HepG2 (cell line): ENCODE measurements around the gene PDHA1. TPM values are rescaled to one million over a fixed set of nuclear protein-coding genes. Genes with fewer than 3 reads are reported as not detected.
A peak's percentile ranks its signal among the peaks of the same experiment; 100 is the strongest.

Source experiments
- ATAC-seq: fragments of 200-7000 bp; cut with Tn5 transposase; 3 replicates; pipeline ENCODE4 v1.9.1; 2020; ENCODE audit warnings: mild to moderate bottlenecking, moderate library complexity
- BruUV-seq: library from RNA; stranded (reverse); fragments of 400-500 nt; replicated peaks from 2 replicates; lab custom pipeline; 2021; lab: Mats Ljungman, UMichigan
- CTCF ChIA-PET: fragments of 300-600 bp; formaldehyde crosslinking; extraction: SDS; loops from one replicate; lab custom pipeline; 2021; ENCODE audit warnings: low total read pairs, inconsistent platforms, low intra/inter-chr PET ratio; lab: Yijun Ruan, JAX
- POLR2A ChIA-PET: fragments of 350-600 bp; sonication (Branson Sonifier 250); formaldehyde crosslinking; loops from one replicate; lab custom pipeline; 2020; ENCODE audit warnings: antibody characterized with exemption, inconsistent platforms; lab: Yijun Ruan, JAX
- DNase-seq: peaks from one replicate; pipeline ENCODE4 v3.0.0-alpha.2; 2015; ENCODE audit warnings: low spot score
- FAIRE-seq: peaks from 3 replicates; lab custom pipeline; 2011; peaks lifted over from hg19 to GRCh38; lab: Jason Lieb, UNC
- H2AFZ ChIP-seq: one replicate; pipeline ENCODE4 v1.6.1; 2011; ENCODE audit warnings: low read length, inconsistent platforms
- H3K27ac ChIP-seq: fragments of 300-600 bp; 3 replicates; pipeline ENCODE4 v1.8.0; 2011; ENCODE audit warnings: mixed run types, mild to moderate bottlenecking, mixed read lengths, low read length, inconsistent platforms; ENCODE audit not compliant: insufficient read depth; ENCODE audit errors: extremely low read length
- H3K27me3 ChIP-seq, 2 experiments: fragments of 200-600 bp in 1 of 2; 2 replicates in 1 of 2; 3 replicates in 1 of 2; pipeline versions ENCODE4 v1.6.0 to v1.8.0; 2011; ENCODE audit warnings: low read length in 2 of 2, mild to moderate bottlenecking in 2 of 2, moderate library complexity in 2 of 2, inconsistent platforms in 1 of 2; ENCODE audit not compliant: insufficient read depth in 2 of 2, control insufficient read depth in 1 of 2
- H3K36me3 ChIP-seq, 2 experiments: fragments of 200-600 bp in 1 of 2; replicated peaks in 1 of 2; 2 replicates in 1 of 2; 3 replicates in 1 of 2; pipeline versions ENCODE4 v1.5.1 to v1.8.0; 2011; ENCODE audit warnings: low read length in 2 of 2, inconsistent platforms in 1 of 2; ENCODE audit not compliant: insufficient read depth in 2 of 2, control insufficient read depth in 1 of 2
- H3K4me1 ChIP-seq: 2 replicates; pipeline ENCODE4 v1.5.1; 2012; ENCODE audit warnings: low read length, inconsistent platforms; ENCODE audit not compliant: insufficient read depth
- H3K4me2 ChIP-seq: 2 replicates; pipeline ENCODE4 v1.6.0; 2011; ENCODE audit warnings: low read depth, low read length, inconsistent platforms
- H3K4me3 ChIP-seq, 3 experiments: fragments of 200-600 bp in 1 of 3; sonication (generic), shearing (Covaris generic) in 1 of 3; replicated peaks in 1 of 3; 2 replicates each; pipeline ENCODE4 v1.5.1; 2011 to 2016; ENCODE audit warnings: low read length in 3 of 3, inconsistent platforms in 2 of 3, low read depth in 2 of 3, mild to moderate bottlenecking in 2 of 3, control low read depth in 1 of 3, mixed read lengths in 1 of 3; ENCODE audit not compliant: insufficient read depth in 1 of 3
- H3K79me2 ChIP-seq: one replicate; pipeline ENCODE4 v1.6.1; 2011; ENCODE audit warnings: low read length, inconsistent platforms; ENCODE audit not compliant: insufficient read depth
- H3K9ac ChIP-seq: 2 replicates; pipeline ENCODE4 v1.6.0; 2011; ENCODE audit warnings: mild to moderate bottlenecking, low read depth, low read length, inconsistent platforms; ENCODE audit not compliant: insufficient read depth
- H3K9me3 ChIP-seq: 2 replicates; pipeline ENCODE4 v1.5.1; 2012; ENCODE audit warnings: mild to moderate bottlenecking, low read length
- H4K20me1 ChIP-seq: 2 replicates; pipeline ENCODE4 v1.6.0; 2011; ENCODE audit warnings: inconsistent platforms, mild to moderate bottlenecking, low read length, moderate library complexity; ENCODE audit not compliant: insufficient read depth
- CCDC6 ChIP-seq: sonication (generic); formaldehyde crosslinking; IDR thresholded peaks from 2 replicates; pipeline ENCODE4 v1.8.1; 2022; ENCODE audit warnings: mild to moderate bottlenecking, missing genetic modification reagents, moderate library complexity
- CTCF ChIP-seq: sonication (generic); formaldehyde crosslinking; IDR thresholded peaks from 2 replicates; pipeline ENCODE4 v1.5.0; 2020; ENCODE audit warnings: mild to moderate bottlenecking, missing genetic modification reagents, moderate library complexity
- ISX ChIP-seq: sonication (generic); formaldehyde crosslinking; conservative IDR thresholded peaks from 2 replicates; pipeline ENCODE4 v1.5.0; 2020; ENCODE audit warnings: missing genetic modification reagents
- KAT7 ChIP-seq: IDR thresholded peaks from 2 replicates; pipeline ENCODE4 v1.6.1; 2018; ENCODE audit warnings: borderline replicate concordance, missing compliant biosample characterization
- PHF5A ChIP-seq: IDR thresholded peaks from one replicate; pipeline ENCODE4 v1.6.1; 2018; ENCODE audit warnings: low read depth, missing genetic modification reagents; ENCODE audit not compliant: unreplicated experiment
- TCF7 ChIP-seq: sonication (generic); IDR thresholded peaks from 2 replicates; pipeline ENCODE4 v1.6.1; 2016; ENCODE audit warnings: antibody characterized with exemption, low read depth
- ZNF292 ChIP-seq: sonication (generic); formaldehyde crosslinking; IDR thresholded peaks from 2 replicates; pipeline ENCODE4 v1.8.1; 2022; ENCODE audit warnings: mild to moderate bottlenecking, low read depth, missing genetic modification reagents, borderline replicate concordance
- ZNF331 ChIP-seq: sonication (generic); formaldehyde crosslinking; IDR thresholded peaks from 2 replicates; pipeline ENCODE4 v1.4.0; 2020; ENCODE audit warnings: missing genetic modification reagents
- ZNF75D ChIP-seq: sonication (generic); formaldehyde crosslinking; IDR thresholded peaks from 2 replicates; pipeline ENCODE4 v1.8.1; 2023; ENCODE audit warnings: missing genetic modification reagents, mild to moderate bottlenecking, borderline replicate concordance
- ZSCAN12 ChIP-seq: sonication (generic); formaldehyde crosslinking; IDR thresholded peaks from 2 replicates; pipeline ENCODE4 v1.9.0; 2021; ENCODE audit warnings: mild to moderate bottlenecking, missing genetic modification reagents
- WGBS: methylation state at CpG from one replicate; pipeline ENCODE4 v1.1.6; 2017; ENCODE audit warnings: low lambda C conversion rate; 5-methylcytosine and 5-hydroxymethylcytosine counted together
- in situ Hi-C: cut with HindIII; loops from 2 replicates; pipeline ENCODE4 v1.10.0; 2017; ENCODE audit warnings: low pct_unique_long_range_greater_than_20kb; ENCODE audit not compliant: extremely low pct_ligation_motif_present
- intact Hi-C: fragments of 100-400 bp; cut with micrococcal nuclease; formaldehyde crosslinking; loops from one replicate; pipeline ENCODE4 v1.10.0; 2022; ENCODE audit not compliant: unreplicated experiment
- polyA plus RNA-seq, 8 experiments: library from polyadenylated mRNA; depleted of rRNA in 3 of 8; stranded (reverse) in 7 of 8; unstranded in 1 of 8; fragments of >200 nt; fragmentation: Illumina TruSeq in 4 of 8; extraction: Trizol in 4 of 8; gene quantifications; 2 replicates each; pipeline versions ENCODE4 v1.2.1 to v1.2.3, GENCODE V29; 2011 to 2016; ENCODE audit warnings: low read depth in 4 of 8, missing spikeins in 1 of 8, mixed read lengths in 1 of 8; ENCODE audit not compliant: insufficient read depth in 1 of 8
- total RNA-seq, 5 experiments: library from RNA; depleted of rRNA; stranded (reverse); fragments of >200 nt; fragmentation: Illumina TruSeq; extraction: Trizol; gene quantifications; 2 replicates each; pipeline ENCODE4 v1.2.3, GENCODE V29; 2016; ENCODE audit warnings: low read depth in 1 of 5
- TF ChIP-seq, protein P1 (sequence below): sonication (generic); formaldehyde crosslinking; IDR thresholded peaks from 2 replicates; pipeline ENCODE4 v1.4.0; 2020; ENCODE audit warnings: missing genetic modification reagents, borderline replicate concordance
- TF ChIP-seq, protein P2 (sequence below): IDR thresholded peaks from 2 replicates; pipeline ENCODE4 v1.6.1; 2012; ENCODE audit warnings: low read depth, low read length, improper control_type of control experiment
- TF ChIP-seq, protein P3 (sequence below): sonication (generic); formaldehyde crosslinking; IDR thresholded peaks from 2 replicates; pipeline ENCODE4 v1.5.0; 2020; ENCODE audit warnings: mild to moderate bottlenecking, missing genetic modification reagents, borderline replicate concordance

Gene PDHA1
- total and polyA plus RNA-seq, 2 of the 13 experiments (the other 11 are each of a cell fraction or from before 2014, with no cell fraction given), result 177 to 249 TPM

DNA sequence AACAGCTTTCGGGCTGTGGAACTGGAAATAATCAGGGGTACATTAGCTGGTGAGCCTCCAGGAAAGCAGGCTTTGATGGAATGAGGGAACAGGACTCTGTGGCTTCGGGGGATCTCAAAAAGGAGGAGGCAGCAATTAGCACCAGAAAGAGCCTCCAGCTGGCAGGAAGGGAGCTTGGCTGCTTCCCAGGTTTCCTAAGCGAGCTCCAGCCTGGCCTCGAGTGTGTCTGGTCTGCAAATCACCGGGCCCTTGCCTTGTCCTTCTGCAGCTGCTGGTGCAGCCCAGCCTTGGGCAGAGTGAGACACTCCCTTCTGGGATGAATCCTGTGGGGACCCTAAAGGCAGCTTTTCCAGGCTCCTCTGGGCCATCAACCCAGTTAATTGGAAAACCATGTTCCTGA lies 10.7 kb upstream of the PDHA1 start (continued):
- TF ChIP-seq, protein P1, sequence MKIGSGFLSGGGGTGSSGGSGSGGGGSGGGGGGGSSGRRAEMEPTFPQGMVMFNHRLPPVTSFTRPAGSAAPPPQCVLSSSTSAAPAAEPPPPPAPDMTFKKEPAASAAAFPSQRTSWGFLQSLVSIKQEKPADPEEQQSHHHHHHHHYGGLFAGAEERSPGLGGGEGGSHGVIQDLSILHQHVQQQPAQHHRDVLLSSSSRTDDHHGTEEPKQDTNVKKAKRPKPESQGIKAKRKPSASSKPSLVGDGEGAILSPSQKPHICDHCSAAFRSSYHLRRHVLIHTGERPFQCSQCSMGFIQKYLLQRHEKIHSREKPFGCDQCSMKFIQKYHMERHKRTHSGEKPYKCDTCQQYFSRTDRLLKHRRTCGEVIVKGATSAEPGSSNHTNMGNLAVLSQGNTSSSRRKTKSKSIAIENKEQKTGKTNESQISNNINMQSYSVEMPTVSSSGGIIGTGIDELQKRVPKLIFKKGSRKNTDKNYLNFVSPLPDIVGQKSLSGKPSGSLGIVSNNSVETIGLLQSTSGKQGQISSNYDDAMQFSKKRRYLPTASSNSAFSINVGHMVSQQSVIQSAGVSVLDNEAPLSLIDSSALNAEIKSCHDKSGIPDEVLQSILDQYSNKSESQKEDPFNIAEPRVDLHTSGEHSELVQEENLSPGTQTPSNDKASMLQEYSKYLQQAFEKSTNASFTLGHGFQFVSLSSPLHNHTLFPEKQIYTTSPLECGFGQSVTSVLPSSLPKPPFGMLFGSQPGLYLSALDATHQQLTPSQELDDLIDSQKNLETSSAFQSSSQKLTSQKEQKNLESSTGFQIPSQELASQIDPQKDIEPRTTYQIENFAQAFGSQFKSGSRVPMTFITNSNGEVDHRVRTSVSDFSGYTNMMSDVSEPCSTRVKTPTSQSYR (CRISPR knock-in tag), result no peak
- TF ChIP-seq ZNF292 (CRISPR knock-in tag), result no peak
- no peak for TF ChIP-seq ISX (CRISPR knock-in tag)
- no peak for TF ChIP-seq ZSCAN12 (CRISPR knock-in tag)
- TF ChIP-seq TCF7, result no peak
- TF ChIP-seq, all 625 proteins: peak for 0

DNA sequence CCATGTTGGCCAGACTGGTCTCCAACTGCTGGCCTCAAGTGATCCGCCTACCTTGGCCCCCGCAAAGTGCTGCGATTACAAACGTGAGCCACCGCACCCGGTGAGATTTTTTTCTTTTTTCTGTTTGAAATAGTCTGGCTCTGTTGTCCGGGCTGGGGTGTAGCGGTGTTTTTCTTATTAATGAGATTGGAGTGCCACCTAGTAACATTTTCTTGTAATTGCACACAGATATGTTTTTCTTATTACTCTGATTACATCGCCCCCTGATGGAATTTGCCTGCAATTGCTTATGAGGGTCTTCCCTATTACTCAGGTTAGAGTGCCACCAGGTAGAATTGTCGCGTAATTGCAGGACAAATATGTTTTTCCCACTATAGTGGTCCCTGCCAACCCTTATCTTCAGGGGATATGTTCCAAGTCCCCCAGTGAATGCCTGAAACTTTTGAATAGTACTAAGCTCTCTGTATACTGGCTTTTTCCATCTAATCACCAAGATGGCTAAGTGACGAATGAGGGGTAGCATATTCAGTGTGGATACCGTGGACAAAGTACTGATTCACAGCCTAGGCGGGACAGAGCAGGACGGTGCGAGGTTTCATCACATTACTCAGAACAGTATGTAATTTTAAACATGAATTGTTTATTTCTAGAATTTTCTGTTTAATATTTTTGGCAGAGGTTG lies 8.6 kb upstream of the PDHA1 start:
- Histone ChIP-seq H3K9ac (no peak overlapping the region), H4K20me1 (no peaks in the 10 kb centered on the region), H3K27ac (no peak overlapping the region), H3K36me3 (no peaks in the 10 kb centered on the region), H3K4me2 (no peak overlapping the region), H3K4me3 (no peak overlapping the region), H2AFZ (no peak overlapping the region), H3K79me2 (no peaks in the 10 kb centered on the region), H3K27me3 (no peaks in the 10 kb centered on the region; a peak in 1 of 5 replicates), H3K4me1 (no peaks in the 10 kb centered on the region), H3K9me3 (no peaks in the 10 kb centered on the region)
- DNase-seq (peak; percentile 75), ATAC-seq (peak; percentile 66), FAIRE-seq (peak; percentile 88)
- in situ Hi-C loops (loop anchor here (5.0 to 25.0 kb wide), 3 partner anchors 320 to 938 kb away; no protein-coding TSS in a partner anchor), intact Hi-C loops (loop anchor here (1.0 to 2.0 kb wide), 5 partner anchors 142 to 944 kb away; no protein-coding TSS in a partner anchor)
- 71% methylated on average over 6 of the region's 16 CpGs for WGBS
- ChIA-PET CTCF (interaction anchor here (0.8 to 3.8 kb wide), 6 partner anchors 295 to 947 kb away, joined by 3 to 39 read pairs (median 20); no protein-coding TSS in a partner anchor), POLR2A (no interaction called here)
- no TSS peak for BruUV-seq
- no peak for TF ChIP-seq KAT7 (CRISPR knock-in tag)
- TF ChIP-seq PHF5A (CRISPR knock-in tag), result no peak
- TF ChIP-seq ZNF75D, result no peak
- TF ChIP-seq, protein P2, sequence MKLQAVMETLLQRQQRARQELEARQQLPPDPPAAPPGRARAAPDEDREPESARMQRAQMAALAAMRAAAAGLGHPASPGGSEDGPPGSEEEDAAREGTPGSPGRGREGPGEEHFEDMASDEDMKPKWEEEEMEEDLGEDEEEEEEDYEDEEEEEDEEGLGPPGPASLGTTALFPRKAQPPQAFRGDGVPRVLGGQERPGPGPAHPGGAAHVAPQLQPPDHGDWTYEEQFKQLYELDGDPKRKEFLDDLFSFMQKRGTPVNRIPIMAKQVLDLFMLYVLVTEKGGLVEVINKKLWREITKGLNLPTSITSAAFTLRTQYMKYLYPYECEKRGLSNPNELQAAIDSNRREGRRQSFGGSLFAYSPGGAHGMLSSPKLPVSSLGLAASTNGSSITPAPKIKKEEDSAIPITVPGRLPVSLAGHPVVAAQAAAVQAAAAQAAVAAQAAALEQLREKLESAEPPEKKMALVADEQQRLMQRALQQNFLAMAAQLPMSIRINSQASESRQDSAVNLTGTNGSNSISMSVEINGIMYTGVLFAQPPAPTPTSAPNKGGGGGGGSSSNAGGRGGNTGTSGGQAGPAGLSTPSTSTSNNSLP, result peak; percentile 91
- TF ChIP-seq ZSCAN12 (CRISPR knock-in tag), result no peak
- TF ChIP-seq CTCF, result peak; percentile 60
- no peak for TF ChIP-seq CCDC6 (CRISPR knock-in tag)
- TF ChIP-seq ZNF331, result no peak
- TF ChIP-seq, protein P3, sequence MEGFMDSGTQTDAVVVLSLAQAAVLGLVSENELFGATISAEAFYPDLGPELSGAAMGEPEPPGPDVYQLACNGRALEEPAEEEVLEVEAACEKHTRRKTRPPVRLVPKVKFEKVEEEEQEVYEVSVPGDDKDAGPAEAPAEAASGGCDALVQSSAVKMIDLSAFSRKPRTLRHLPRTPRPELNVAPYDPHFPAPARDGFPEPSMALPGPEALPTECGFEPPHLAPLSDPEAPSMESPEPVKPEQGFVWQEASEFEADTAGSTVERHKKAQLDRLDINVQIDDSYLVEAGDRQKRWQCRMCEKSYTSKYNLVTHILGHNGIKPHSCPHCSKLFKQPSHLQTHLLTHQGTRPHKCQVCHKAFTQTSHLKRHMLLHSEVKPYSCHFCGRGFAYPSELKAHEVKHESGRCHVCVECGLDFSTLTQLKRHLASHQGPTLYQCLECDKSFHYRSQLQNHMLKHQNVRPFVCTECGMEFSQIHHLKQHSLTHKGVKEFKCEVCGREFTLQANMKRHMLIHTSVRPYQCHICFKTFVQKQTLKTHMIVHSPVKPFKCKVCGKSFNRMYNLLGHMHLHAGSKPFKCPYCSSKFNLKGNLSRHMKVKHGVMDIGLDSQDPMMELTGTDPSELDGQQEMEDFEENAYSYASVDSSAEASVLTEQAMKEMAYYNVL, result no peak
